ENCODE data around the gene CPNE5.
A peak's percentile ranks its signal among the peaks of the same experiment; 100 is the strongest.

- TF ChIP-seq, protein P1, sequence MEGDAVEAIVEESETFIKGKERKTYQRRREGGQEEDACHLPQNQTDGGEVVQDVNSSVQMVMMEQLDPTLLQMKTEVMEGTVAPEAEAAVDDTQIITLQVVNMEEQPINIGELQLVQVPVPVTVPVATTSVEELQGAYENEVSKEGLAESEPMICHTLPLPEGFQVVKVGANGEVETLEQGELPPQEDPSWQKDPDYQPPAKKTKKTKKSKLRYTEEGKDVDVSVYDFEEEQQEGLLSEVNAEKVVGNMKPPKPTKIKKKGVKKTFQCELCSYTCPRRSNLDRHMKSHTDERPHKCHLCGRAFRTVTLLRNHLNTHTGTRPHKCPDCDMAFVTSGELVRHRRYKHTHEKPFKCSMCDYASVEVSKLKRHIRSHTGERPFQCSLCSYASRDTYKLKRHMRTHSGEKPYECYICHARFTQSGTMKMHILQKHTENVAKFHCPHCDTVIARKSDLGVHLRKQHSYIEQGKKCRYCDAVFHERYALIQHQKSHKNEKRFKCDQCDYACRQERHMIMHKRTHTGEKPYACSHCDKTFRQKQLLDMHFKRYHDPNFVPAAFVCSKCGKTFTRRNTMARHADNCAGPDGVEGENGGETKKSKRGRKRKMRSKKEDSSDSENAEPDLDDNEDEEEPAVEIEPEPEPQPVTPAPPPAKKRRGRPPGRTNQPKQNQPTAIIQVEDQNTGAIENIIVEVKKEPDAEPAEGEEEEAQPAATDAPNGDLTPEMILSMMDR (IDR thresholded peaks at IDR 0.05) = peak; percentile 30 to 85 (median 81)
- no peak for TF ChIP-seq POLR2A (IDR thresholded peaks at IDR 0.05)
Observed at GRCh38 chr6:36765594-36766398, 73.4 kb downstream of the CPNE5 start.

Measured in thyroid gland (tissue), 4 donors.